Stimulated activated CD8-positive, alpha-beta memory T cell treated with anti-CD3 and anti-CD28 coated beads, Interleukin-2, amount 100 ng/mL, for 48 hours (primary cell): ENCODE data around the gene SH3BP5L.

ENCODE experiments used
- DNase-seq, 2 donors: peaks; one replicate each; pipeline ENCODE4 v3.0.0-alpha.2; 2020; ENCODE audit warnings: low read depth in 2 of 2

SH3BP5L gene

DNA sequence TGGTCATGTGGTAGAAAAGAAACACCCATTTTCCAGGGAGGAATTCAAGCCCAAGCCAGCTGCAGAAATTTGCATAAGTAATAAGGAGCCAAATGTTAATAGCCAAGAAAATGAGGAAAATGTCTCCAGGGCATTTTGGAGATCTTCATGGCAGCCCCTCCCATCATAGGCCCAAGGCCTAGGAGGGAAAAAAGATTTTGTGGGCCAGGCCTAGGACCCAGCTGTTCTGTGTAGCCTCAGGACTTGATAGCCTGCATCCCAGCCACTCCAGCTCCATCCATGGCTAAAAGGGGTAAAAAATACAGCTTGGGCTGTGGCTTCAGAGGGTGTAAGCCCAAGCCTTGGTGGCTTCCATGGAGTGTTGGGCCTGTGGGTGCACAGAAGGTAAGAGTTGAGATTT is 48.7 kb downstream of the SH3BP5L start:
- no peak for DNase-seq

DNA sequence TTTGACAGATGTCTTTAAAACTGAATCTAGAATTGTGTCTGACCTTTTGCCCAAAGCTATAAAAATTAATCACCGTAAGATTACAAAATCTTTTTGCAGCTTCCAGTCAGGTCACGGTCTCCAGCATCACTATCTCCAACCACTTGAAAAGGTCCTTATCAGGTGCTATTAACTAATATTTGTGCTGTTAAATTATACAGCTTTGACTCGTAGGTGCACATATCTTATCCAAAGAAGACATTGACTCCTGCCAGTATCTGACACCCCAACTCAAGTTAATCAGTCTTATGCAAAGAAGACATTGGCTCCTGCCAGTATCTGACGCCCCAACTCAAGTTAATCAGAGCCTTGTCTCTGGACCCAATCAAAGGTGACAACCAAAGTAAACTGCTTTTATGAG is 50.3 kb downstream of the SH3BP5L start:
- DNase-seq = no peak
